ENCODE data around the gene CLEC12A.
"Not testable (repeated sequence)": the region's sequence is repeated elsewhere in the genome, so short reads cannot be mapped to it uniquely, and the experiment has no call there.

CLEC12A gene

DNA sequence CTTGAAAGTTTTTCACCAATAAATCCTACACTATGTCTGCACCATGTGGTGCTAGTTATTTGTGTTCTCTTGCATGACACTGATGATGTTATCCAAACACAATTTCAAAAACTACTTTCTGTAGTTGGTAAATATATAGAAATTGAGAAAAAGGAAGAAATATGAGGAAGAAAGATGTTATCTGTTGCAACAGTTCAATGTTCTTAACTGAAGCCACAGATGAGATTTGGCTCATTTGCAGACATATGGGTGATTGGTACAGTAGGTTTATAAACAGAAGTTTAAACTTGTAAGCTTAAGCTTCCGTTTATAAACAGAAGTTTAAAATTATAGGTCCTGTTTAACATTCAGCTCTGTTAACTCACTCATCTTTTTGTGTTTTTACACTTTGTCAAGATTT lies at the start of gene CLEC12A:
CLEC12A (plus strand) TSS at position 229 of the 400 bp plus-strand sequence. CDS start 188 bp downstream, outside the sequence.
- H3K4me3 ChIP-seq: no peak within 1 kb of the TSS
- H3K27ac ChIP-seq: peak within 1 kb of the TSS in 5 of 21 experiments; percentile 7 to 51 (median 25)

DNA sequence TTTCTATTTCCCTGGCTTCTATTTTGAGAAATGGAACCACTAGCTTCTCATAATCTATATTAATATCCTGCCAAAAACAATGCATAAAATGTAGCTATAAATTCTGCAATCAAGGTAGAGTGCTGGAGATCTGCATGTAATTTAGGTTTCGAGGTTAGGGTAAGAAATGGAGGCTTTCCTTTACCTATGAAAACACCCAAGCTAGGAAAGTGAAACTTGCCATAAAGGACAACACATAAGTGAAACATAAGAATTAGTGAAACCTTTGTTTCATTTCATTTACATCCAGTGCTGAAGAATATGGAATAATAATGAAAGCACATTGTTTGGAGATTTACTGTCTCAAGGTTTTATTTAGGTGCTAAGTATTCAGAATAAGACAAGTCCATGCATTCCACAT lies 48.8 kb upstream of the CLEC12A start:
- Histone ChIP-seq H3K4me3 (no peak overlapping the region), H3K27ac (no peak overlapping the region)

DNA sequence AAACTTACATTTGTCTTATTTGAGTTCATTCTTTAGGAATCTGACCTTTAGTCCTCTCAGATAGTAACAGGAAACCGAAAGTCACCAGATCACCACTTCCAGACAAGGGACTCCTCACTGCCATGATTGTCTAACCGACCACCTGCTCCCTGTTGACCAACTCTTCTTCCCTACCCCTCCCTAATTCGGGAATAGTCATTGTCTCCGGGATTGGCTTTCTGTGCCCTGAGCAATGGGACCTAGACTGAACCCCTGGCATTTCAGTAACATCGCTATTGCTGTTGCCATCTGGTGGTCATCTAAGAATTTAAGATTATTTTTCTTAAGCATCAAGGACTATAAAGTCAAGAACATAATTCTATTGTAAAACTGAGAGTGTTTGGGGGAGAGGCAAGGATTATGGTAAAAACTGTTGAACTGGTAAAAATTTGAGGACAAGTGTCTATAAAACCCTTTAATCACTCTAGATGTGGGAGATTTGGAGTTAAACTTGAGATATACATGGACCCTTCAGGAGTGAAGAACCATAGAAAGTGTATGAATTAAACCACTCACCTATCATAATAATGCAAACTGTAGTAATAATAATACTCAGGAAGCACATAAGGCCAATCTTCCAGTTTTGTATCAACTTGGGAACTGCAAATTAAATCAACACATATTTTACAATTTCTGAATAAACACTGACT lies 45.4 kb upstream of the CLEC12A start:
- Histone ChIP-seq H3K4me3 (no peak overlapping the region), H3K27ac (peak overlapping the region in 1 of 21 experiments; percentile 23)

DNA sequence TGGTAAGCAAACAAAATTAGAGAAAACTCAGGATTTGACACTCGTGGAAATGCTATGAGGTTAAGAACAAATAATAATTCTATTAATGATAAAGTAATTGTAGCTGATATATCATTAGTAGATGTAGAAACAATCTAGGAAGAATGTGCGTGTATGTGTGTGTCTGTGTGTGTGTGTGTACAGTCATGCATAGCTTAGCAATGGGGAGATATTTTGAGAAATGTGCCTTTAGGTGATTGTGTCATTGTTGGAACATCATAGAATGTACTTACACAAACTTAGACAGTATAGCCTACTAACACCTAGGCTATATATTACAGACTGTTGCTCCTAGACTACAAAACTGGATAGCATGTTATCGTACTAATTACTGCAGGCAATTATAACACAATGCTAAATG lies 44.3 kb upstream of the CLEC12A start:
- Histone ChIP-seq H3K4me3 (no peak overlapping the region), H3K27ac (no peak overlapping the region)

DNA sequence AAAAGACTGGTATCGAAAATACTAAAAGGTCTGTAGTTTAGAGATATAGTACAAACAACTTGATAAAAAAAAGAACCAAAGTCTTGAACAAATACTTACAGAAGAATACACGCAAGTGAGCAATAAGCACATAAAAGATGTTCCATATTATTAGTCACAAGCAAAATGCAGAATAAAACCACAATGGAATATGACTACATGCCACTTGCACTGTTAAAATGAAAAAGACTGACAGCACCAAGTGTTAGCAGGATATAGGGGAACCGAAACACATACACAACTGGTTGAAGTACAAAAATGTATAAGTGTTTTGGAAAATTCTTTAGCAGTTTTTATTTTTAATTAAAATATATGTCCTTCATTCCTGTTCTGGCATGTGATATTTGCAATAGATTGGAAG lies 42.6 kb upstream of the CLEC12A start:
- H3K4me3 ChIP-seq: peak overlapping the region in 1 of 7 experiments; percentile 7
- H3K27ac ChIP-seq: peak overlapping the region in 6 of 21 experiments; percentile 8 to 64 (median 31)

DNA sequence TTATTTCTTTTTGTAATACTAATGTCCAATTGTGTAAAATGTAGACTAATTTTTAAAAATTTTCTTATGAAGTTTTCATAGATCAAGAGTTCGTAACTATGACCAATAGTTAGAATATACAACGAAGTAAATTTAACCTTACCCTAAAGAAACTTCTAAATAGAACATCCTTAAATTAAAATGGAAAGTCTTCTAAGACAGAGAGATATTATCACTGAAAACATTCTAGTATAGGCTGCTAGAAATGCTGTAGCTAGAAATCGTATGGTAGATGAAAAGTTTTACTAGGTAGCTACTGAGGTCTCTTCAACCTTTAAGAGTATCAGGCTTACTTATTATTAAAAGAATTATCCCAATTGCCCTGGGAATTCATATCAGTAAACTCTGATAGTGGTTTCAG lies 40.0 kb upstream of the CLEC12A start:
- Histone ChIP-seq H3K4me3 (peak overlapping the region in 3 of 7 experiments; percentile 2 to 25 (median 24)), H3K27ac (peak overlapping the region in 13 of 21 experiments; percentile 14 to 76 (median 54))

DNA sequence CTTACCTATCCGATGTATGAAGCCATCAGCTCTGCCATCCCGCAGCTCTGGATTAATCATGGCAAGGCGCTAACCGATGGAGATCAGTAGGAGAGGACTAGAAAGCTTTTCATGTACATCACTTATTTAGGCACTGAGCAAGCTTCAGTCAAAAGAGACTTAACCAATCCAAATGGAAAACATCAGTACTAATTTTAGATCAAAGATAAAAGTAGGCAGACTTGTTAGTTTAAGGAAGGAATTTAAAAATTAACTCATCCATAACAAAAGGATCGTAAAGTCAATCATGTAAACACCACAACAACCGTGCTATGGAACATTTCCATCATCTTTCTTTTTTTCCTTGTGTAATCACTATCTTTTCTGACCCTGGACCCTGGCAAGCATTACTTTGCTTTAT lies 38.9 kb upstream of the CLEC12A start, which contains the start of gene CLEC2A:
CLEC2A (minus strand) TSS at position 101 of the 400 bp plus-strand sequence; CDS start at position 60, 41 bp downstream.
- H3K27ac ChIP-seq: peak within 1 kb of the TSS in 14 of 21 experiments; percentile 27 to 76 (median 54)
- H3K4me3 ChIP-seq: peak within 1 kb of the TSS in 3 of 7 experiments; percentile 2 to 25 (median 24)

DNA sequence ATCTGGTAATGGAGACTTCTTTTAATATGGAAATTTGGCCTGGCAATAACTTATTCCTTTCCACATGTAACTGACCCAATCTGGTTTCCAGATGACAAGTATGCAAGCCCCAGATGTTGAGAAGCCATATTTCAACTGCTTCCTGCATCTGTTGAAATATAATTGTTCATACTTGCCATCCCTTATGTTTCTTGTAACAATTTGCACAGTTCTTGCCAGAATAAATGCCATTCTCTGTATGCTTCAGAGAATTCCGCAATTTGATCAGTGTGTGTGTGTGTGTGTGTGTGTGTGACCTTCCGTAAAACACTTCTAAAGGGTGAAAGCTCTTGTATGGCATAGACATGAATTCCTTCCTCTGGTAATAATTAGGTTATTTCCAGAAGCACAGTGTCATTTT lies 37.3 kb upstream of the CLEC12A start:
- H3K27ac ChIP-seq: peak overlapping the region in 1 of 21 experiments; percentile 18
- no peak overlapping the region for H3K4me3 ChIP-seq

DNA sequence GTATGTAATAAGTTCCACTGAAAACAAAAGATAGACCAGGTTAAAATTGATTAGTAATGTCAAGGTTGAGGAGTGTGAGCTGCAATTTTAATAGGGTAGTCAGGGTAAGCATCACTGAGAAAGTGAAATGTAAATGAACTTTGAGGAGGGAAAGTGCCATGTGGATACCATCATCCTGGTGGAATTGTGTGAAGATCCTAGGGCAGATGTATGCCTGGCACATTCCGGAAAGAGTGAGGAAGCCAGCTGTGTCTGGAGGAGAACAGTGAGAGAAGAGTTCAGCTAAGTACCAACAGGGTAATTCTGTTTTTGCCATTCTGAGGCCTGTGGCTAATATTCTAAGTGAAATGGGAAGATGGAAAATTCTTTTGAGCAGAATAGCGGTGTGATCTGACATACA lies 36.2 kb upstream of the CLEC12A start:
- H3K4me3 ChIP-seq: no peak overlapping the region
- H3K27ac ChIP-seq: no peak overlapping the region

DNA sequence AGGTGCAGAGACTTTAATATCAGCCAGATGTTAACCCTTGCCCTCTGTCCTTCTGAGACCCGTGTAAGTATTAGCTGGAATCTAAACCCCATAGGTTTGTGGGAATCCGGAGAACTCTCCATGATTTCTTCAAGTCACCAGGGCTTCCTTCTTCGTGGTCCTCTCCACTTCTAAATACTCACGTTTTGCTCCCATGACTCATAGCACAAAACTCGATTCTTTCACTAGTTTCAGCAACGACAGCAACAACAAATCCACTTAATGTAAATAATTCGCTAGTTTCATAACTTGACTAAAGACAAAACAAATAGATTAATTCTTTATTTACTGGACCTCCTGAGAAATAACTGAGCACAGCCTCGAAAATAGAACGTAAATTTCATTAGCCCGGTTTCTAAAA lies 34.6 kb upstream of the CLEC12A start:
- Histone ChIP-seq H3K27ac (no peak overlapping the region), H3K4me3 (no peak overlapping the region)

DNA sequence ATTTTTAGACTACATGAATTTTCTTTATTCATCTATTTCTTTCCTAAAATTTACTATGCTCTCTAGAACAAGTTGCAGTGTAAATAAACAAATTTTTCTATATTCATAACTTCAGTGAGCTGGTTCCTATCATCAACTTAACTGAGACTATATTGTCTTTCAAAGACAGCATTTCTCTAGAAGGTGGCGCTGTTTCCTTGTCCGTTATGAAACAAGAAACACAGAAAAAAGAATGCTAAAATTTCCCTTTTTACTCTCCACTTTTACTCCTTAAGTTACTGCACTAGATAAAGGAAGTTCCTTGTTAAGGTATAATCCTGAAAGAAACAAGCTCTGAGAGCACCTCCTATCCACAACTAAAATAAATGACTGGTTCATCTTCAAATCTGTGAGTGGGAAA lies 30.8 kb upstream of the CLEC12A start:
- H3K4me3 ChIP-seq: no peak overlapping the region
- no peak overlapping the region for H3K27ac ChIP-seq

DNA sequence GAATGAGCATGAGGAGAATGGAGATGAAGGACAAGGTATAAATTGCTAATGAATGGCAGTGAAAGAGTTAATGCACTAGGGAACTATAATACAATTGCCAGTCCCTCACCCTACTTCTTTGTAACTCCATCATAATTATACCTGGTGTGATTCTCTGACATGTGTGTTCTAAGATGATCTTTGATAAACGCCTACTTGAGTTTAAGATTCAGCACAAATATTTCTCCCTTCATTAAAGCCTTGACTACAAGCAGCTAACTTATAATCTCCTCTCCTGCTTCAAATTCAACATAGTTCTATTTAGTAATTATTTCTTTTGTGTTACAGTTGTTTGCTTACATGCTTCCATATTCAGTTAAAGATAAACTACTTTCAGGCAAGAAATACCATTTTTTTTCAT lies 29.4 kb upstream of the CLEC12A start:
- no peak overlapping the region for H3K4me3 ChIP-seq
- no peak overlapping the region for H3K27ac ChIP-seq

DNA sequence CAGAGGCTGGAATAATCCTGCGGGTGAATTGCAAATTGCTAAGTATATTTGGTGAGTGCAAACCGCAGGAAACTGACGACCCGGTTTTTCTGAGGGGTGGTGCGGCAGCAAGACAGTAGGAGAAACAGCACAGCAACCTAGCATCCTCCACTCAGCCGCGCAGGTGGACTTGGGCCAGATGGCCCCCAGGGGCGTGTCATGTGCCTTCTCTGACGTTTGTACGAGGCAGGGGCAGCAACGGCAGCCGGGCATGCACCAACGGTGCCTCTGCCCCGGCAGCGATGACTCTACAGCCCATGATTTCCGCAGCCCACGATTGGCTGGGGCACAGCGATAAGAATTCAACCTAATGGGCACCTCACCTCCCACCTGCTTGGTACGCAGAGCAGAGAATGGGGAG lies 28.0 kb upstream of the CLEC12A start:
- Histone ChIP-seq H3K4me3 (peak overlapping the region in 2 of 7 experiments; percentile 5 to 43), H3K27ac (peak overlapping the region in 1 of 21 experiments; percentile 72)

DNA sequence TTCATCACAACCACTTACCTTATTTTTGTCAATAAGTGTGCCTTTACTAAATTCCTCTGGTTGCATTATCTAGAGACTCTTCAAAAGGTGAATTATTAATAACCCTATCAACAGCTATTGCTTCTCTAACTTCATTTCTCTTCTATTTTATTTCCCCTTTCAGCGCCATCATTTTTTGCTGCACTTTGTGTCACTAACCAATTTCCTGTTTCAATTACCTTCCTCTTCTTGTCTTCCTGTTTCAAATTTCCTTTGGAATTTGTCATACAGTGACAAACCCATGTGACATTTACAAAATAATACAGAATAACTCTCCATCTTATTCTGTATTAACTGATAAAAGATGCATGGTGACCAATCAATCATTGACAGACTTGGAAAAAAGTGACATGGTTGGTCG lies 26.8 kb upstream of the CLEC12A start:
- H3K4me3 ChIP-seq: no peak overlapping the region
- H3K27ac ChIP-seq: peak overlapping the region in 1 of 21 experiments; percentile 18

DNA sequence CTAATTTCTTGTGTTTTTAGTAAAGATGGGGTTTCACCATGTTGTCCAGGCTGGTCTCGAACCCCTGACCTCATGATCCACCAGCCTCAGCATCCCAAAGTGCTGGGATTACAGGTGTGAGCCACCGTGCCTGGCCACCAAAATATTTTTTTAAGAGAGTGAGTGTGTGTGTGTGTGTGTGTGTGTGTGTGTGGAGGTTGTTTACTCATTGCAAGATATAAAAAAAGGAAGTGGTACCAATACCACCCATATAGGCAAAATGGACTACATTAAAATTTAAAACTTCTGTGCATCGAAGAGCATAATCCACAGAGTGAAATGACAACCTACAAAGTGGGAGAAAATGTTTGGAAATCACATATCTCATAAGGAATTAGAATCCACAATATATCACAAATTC lies 23.5 kb upstream of the CLEC12A start:
- no peak overlapping the region for H3K4me3 ChIP-seq

DNA sequence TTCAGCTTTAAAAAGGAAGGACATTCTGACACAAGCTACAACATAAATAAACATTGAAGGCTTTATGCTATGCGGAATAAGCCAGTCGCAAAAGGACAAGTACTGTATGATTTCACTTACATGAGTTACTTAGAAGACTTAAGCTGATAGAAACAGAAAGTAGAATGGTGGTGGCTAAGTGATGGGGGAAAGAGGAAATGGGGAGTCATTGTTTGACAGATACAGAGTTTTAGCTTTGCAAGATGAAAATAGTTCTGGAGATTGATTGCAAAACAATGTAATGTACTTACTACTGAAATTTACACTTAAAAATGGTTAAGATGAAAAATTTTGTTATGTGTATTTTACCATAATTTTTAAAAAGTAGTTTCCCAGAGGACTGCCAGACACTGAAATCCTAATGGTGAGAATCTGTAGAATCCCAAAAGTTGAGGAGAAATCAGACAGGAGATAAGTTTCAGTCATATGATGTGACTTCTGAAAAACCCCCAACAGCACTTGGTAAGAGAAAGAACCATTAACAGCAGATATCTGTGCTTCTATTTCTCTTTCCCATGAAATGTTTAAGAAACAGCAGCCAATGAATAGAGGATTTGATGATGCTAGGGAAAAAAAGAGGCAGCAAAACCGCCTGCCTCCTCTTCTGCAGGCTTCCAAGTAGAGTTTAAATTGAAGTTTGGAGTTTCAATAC lies 22.5 kb upstream of the CLEC12A start:
- Histone ChIP-seq H3K27ac (peak overlapping the region in 4 of 21 experiments; percentile 9 to 68 (median 24)), H3K4me3 (no peak overlapping the region)

More for the DNA sequence above, 23.5 kb upstream of the CLEC12A start:
- peak overlapping the region in 1 of 21 experiments; percentile 68 for H3K27ac ChIP-seq

DNA sequence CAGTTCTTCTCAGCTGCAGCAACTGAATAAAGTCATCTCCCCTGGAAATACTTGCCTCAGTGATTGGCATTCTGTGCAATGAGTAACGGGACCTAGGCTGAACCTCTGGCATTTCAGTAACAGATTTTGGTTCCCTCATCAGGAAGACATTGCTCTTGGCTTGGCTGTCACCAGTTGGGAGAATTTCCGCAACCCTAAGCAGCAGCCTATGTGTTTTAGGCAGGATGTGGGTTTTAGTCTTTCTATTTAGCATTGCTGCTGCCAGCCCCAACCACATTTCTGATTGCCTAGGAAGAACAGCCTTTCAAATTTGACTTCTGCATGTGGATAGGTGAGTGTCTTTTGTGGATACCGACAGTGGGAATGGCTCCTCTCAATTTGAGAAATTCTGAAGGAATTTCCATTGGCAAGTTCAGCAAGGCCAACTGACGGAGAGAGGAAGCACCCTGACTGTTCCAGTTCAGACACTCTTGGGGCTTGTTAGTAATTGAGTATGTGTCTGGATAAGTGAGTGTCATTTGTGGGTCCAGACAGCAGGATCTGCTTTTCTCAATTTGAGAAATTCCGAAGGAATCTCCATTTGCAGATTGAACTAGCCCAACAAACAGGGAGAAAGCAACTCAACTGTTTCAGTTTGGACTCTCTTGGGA lies 20.1 kb upstream of the CLEC12A start:
- no peak overlapping the region for H3K4me3 ChIP-seq
- H3K27ac ChIP-seq: peak overlapping the region in 9 of 21 experiments; percentile 4 to 77 (median 33)

DNA sequence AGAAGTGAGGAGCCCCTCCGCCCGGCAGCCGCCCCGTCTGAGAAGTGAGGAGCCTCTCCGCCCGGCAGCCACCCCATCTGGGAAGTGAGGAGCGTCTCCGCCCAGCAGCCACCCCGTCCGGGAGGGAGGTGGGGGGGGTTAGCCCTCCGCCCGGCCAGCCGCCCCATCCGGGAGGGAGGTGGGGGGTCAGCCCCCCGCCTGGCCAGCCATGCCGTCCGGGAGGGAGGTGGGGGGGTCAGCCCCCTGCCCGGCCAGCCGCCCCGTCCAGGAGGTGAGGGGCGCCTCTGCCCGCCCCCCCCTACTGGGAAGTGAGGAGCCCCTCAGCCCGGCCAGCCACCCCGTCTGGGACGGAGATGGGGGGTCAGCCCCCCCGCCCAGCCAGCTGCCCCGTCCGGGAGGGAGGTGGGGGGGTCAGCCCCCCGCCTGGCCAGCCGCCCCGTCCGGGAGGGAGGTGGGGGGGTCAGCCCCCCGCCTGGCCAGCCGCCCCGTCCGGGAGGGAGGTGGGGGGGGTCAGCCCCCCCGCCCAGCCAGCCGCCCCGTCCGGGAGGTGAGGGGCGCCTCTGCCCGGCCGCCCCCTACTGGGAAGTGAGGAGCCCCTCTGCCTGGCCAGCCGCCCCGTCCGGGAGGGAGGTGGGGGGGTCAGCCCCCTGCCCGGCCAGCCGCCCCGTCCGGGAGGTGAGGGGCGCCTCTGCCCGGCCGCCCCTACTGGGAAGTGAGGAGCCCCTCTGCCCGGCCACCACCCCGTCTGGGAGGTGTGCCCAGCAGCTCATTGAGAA lies 18.1 kb upstream of the CLEC12A start:
- H3K4me3 ChIP-seq, H3K27ac ChIP-seq: not testable (repeated sequence)

DNA sequence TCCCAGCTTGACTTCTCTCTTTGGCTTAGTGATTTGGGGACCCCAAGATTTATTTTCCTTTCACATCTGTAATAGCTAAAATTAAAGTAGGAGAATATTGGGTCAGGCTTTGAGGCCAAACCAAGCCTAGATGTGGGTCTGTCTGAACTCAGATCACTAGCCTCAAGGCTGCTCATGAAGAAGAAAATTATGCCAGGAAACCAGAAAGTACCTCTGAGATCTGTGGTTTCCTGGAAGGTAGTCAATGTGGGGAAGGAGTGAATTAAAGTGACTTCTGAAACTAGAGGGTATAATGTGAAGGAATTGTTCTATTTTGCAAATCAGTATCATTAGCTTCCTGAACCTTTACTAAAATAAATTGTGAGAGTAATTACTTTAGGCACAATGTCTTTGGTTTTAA lies 13.4 kb upstream of the CLEC12A start:
- Histone ChIP-seq H3K4me3 (no peak overlapping the region), H3K27ac (no peak overlapping the region)

DNA sequence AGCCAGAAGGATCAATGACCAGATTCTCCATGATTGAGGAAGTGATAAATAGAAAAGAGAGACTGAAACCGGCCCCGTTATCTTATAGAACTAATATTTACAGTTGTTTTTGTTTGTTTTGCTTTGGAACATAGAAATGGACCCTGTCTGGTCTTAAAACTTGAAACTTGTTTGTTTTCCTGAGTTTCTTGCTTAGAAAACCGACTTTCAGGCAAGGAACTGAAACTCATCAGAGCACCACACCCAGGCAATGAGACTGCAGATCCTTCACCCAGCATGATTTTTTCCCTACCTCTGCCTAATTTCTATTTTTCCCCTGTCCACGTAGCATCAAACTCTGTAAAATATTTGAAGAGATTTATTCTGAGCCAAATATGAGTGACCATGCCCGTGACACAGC lies 10.6 kb upstream of the CLEC12A start:
- Histone ChIP-seq H3K27ac (peak overlapping the region in 1 of 21 experiments; percentile 18), H3K4me3 (no peak overlapping the region)
